Measurements from ENCODE around the gene NAA38.

Gene NAA38

GRCh38 chr17:7844292-7845154 lies 12.8 kb downstream of the NAA38 start:
- in situ Hi-C loops (cut with MboI; ENCODE audit: low pct_unique_long_range_greater_than_20kb, low sequenced_read_pairs), result no loop called here
- DNase-seq, result peak; percentile 90

DNA sequence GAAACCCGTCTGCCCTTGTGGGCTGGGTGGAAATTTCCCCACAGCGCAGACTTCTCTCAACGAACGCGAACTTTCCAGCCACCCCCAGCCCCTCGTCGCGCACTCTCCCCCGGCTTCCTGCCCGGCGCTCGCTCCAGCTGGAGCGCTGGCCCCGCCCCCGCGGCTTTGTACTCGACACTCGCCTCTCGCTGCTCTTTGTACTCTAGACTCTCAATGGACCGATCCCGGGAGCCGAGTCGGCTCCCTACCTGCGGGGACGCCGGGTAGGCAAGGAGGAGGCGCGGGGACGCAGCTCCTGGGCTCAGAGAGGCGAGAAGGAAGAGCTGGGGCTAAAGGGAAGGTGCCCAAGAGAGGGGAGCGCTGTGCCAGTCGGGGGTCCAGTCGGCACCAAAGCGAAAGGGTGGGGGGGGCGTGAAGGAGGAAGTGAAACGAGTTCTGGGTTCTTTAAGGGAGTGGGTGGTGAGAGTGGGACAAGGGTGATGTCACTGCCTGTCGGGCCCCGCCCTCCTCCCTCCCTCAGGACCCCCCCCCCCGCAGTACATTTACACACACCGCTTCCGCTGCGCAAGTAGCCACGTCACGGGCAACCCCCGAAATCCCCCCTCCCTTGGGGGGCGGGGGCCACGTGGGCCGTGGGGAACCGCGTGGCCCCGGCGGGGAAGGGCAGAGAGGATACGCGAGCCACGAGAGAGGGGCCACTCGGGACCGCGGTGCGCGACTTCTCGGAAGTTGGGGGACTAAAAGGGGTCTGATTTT lies 13.6 kb downstream of the NAA38 start:
- DNase-seq, result peak; percentile 66
- in situ Hi-C loops (cut with MboI; ENCODE audit: low pct_unique_long_range_greater_than_20kb, low sequenced_read_pairs), result no loop called here

GRCh38 chr17:7843257-7843535 lies 14.2 kb downstream of the NAA38 start:
- no peak for DNase-seq
- in situ Hi-C loops (cut with MboI; ENCODE audit: low pct_unique_long_range_greater_than_20kb, low sequenced_read_pairs), result no loop called here

- in situ Hi-C loops (cut with MboI; ENCODE audit: low pct_unique_long_range_greater_than_20kb, low sequenced_read_pairs), result no loop called here
- DNase-seq, result peak; percentile 87
Measured at GRCh38 chr17:7842380-7843256, 14.7 kb downstream of the NAA38 start.

GRCh38 chr17:7841915-7842379 lies 15.4 kb downstream of the NAA38 start:
- in situ Hi-C loops (cut with MboI; ENCODE audit: low pct_unique_long_range_greater_than_20kb, low sequenced_read_pairs), result no loop called here
- peak; percentile 78 for DNase-seq

GRCh38 chr17:7841396-7841914 lies 15.9 kb downstream of the NAA38 start:
- DNase-seq, result no peak
- in situ Hi-C loops (cut with MboI; ENCODE audit: low pct_unique_long_range_greater_than_20kb, low sequenced_read_pairs), result no loop called here

GRCh38 chr17:7840875-7841274 lies 16.5 kb downstream of the NAA38 start:
- in situ Hi-C loops (cut with MboI; ENCODE audit: low pct_unique_long_range_greater_than_20kb, low sequenced_read_pairs), result no loop called here

DNA sequence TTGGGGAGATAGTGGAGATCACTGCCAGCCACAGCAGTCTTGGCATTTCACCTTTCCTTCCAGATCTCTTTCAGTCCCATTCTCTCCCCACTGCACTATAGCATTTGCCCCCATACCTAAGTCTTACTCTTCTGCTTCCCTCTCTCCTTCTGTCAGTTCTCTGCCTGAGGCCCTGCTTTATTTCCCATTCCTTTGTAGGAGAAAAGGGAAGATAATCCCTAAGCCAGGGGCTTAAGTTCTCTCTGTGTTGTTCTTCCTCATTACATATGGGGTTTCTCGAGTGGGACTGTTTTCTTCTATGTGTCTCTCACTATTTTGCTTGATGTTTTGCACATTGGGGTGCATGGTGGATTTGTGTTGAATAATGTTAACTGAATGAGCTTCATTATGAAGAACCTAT lies 16.9 kb downstream of the NAA38 start:
- in situ Hi-C loops (cut with MboI; ENCODE audit: low pct_unique_long_range_greater_than_20kb, low sequenced_read_pairs), result no loop called here
- no peak for DNase-seq

More at GRCh38 chr17:7840875-7841274, 16.5 kb downstream of the NAA38 start:
- DNase-seq, result no peak

- DNase-seq, result peak; percentile 28
- in situ Hi-C loops (cut with MboI; ENCODE audit: low pct_unique_long_range_greater_than_20kb, low sequenced_read_pairs), result no loop called here
Measured at GRCh38 chr17:7839876-7840261, 17.5 kb downstream of the NAA38 start.

- in situ Hi-C loops (cut with MboI; ENCODE audit: low pct_unique_long_range_greater_than_20kb, low sequenced_read_pairs), result no loop called here
- peak; percentile 49 for DNase-seq
Measured at GRCh38 chr17:7839190-7839875, 18.0 kb downstream of the NAA38 start.

- peak; percentile 79 for DNase-seq
- in situ Hi-C loops (cut with MboI; ENCODE audit: low pct_unique_long_range_greater_than_20kb, low sequenced_read_pairs), result no loop called here
Measured at GRCh38 chr17:7838090-7839075, 19.0 kb downstream of the NAA38 start.

DNA sequence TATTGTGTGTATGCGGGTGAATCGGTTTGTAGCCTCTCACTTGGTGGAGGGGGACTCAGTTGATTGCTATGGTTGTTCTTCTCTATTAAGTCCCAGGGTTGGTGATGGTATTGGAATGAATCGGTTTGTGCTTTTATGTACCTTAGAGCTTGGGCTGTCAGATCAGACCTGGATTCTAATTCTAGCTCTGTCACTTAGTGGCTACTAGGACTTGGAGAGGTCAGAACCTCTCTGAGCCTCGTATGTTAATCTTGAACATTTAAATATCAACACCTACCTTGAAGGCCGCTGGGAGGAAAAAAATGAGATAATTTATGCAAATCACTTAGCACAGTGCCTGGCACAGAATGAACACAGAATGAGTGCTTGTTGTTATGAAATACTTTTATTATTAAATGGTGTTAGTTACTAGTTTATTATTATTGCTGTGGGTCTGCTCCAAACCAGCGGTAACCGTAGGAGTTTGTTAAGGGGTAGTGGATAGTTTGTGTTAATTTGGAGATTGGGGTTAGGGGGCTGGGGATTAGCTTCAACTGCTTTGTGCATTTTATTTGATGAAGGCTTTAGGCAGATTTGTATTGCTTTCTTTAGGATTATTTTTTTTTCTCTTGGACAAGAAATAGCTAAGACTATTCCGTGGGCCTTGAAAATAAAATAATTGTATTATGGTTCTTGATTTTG lies 19.8 kb downstream of the NAA38 start:
- in situ Hi-C loops (cut with MboI; ENCODE audit: low pct_unique_long_range_greater_than_20kb, low sequenced_read_pairs), result no loop called here
- no peak for DNase-seq

DNA sequence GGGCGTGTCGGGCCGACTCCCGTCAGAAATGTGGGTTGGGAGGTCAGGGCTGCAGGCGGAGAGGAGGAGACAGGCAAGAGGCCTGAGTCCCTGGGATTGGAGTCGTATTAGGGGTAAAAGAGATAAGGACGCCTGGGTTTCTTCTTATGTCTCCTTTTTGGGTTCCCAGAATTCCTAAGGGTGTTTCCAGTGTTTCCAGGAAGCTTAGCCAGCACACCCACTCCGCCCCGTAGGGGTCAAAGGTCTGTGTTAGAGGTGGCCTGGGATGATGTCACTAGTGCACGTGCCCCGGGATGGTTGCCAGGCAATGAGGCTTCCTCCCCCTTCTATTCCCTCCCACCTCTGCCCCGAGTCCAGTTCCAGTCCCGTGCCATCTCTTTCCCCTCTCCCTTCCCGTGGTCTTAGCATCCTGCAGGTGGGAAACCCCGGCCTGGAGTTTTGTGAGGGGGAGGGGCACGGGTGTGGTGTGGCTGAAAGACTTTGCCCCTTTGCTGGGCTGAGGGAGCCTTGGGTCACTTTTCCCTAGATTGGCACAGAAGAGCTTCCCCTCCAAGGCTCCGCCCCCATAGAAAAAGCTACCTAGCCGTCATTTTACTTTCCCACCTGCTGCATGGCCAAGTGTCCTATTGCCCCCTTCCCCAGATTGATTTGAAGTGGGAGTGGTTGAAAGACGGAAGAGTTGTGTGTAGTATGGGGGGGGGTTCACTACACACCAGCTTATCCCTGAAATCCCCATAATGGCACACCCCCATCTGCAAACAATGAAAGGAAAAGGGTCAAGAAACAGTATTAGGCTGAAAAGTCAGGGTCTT lies 20.6 kb downstream of the NAA38 start:
- in situ Hi-C loops (cut with MboI; ENCODE audit: low pct_unique_long_range_greater_than_20kb, low sequenced_read_pairs), result no loop called here
- DNase-seq, result peak; percentile 96

DNA sequence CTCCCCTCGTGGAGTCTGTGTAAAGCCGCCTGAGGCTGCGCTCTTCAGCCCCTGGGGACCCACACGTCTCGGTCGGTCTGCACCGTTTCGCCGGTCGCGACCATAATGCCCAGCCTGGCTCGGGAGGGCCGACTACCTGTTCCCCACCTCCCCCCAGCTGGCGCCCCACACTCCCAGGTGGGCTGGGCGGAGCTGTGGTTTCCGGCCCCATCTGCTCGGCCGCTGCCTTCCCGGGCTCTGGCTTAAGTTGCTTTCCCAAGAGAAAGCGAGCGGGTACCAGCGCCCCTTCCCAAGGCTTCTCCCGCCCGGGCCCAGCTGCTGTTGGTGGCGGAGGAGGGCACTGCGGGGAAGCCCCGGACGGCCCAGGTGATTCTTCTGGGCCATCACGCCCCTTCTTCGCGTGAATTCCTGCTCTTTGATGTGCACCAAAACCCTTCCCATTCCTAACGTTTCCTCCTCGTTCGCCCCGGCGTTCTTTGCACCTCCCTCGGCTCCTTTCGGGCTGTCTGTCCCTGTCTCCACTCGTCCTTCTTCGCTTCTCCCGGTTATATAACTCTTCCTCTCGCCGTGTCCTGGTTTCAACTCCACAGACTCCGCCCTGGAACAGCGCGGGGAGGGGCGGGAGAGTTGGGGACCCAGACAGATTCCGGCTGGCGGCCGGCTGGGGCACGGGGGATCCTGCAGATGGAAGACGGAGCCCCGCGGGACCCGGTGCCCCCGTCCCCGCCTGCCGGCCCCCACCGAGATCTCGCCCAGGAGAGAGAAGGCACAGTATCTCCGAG lies 21.4 kb downstream of the NAA38 start:
- in situ Hi-C loops (cut with MboI; ENCODE audit: low pct_unique_long_range_greater_than_20kb, low sequenced_read_pairs), result no loop called here
- DNase-seq, result peak; percentile 62

DNA sequence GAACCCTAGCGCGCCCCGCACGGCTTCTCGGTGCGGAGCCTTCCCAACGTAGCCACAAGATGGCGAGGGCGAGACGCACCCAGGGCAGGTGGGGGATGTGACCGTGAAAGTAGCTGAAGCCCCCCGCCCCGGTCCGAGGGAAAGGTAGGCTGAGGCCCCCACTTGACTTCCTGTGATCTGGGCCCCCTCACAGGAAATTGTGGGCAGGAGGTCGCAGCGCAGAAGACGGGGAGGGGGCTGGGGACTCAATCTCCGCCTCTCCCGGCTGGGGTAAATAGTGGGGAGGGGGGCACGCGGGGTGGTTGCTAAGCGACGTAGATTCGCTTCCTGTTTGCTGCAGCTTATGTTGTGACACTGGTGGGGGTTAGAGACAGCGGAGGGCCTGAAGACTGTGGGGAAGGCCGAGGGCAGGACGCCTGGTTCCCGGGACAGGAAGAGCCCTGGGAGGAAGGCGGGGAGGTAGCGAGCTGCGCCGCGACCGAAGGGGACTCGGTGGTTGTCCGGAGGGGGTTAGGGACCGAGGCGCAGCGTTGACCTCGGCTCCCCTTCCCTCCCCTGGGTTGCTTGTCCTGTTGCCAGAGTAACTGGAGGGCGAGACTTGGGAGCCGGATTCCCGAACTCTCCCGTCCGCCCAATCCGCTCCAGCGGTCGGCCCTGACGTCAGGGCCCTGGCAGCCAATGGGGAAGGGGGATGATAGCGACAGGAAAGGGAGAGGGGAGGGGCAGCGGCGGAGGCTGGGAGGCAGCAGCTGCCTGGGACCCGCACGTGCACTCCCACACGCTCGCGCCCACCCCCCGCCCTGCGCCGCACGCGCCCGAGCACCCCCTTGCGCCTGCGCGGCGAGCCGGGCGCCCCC lies 22.2 kb downstream of the NAA38 start:
- in situ Hi-C loops (cut with MboI; ENCODE audit: low pct_unique_long_range_greater_than_20kb, low sequenced_read_pairs), result no loop called here
- DNase-seq, result peak; percentile 99

Measured in KBM-7 (cell line).